Endothelial cell of umbilical vein (primary cell): ENCODE measurements around the gene CXCL3. TPM values are rescaled to one million over a fixed set of nuclear protein-coding genes. Genes with fewer than 3 reads are reported as not detected.

Source experiments
- BruUV-seq: library from RNA; stranded (reverse); fragments of 400-500 nt; replicated peaks from 2 replicates; lab custom pipeline; 2021; lab: Mats Ljungman, UMichigan
- CTCF ChIA-PET: fragments of 300-600, 350-600 bp; sonication (Branson Sonifier 250); formaldehyde crosslinking; loops from one replicate; lab custom pipeline; 2021; ENCODE audit warnings: antibody characterized with exemption, inconsistent platforms; lab: Charles Lee
- POLR2A ChIA-PET: fragments of 300-600, 350-600 bp; sonication (Branson Sonifier 250); formaldehyde crosslinking; loops from one replicate; lab custom pipeline; 2021; ENCODE audit warnings: antibody characterized with exemption, inconsistent platforms; lab: Charles Lee
- DNase-seq: peaks from one replicate; pipeline ENCODE4 v3.0.0-alpha.2; 2011; ENCODE audit warnings: low read depth, low spot score
- FAIRE-seq: peaks from 2 replicates; lab custom pipeline; 2011; peaks lifted over from hg19 to GRCh38; lab: Jason Lieb, UNC
- H2AFZ ChIP-seq: 2 replicates; pipeline ENCODE4 v1.6.0; 2012; ENCODE audit warnings: low read depth, low read length, control low read depth, inconsistent platforms
- H3K27ac ChIP-seq: 2 replicates; pipeline ENCODE4 v1.5.1; 2011; ENCODE audit warnings: low read depth, mild to moderate bottlenecking, control low read depth, low read length, moderate library complexity; ENCODE audit not compliant: insufficient read depth
- H3K27me3 ChIP-seq, 2 experiments: 2 replicates each; pipeline versions ENCODE4 v1.6.0 to v1.6.1; 2011; ENCODE audit warnings: low read length in 2 of 2, mixed read lengths in 1 of 2; ENCODE audit not compliant: control insufficient read depth in 2 of 2, insufficient read depth in 2 of 2
- H3K36me3 ChIP-seq, 2 experiments: 2 replicates in 1 of 2; 3 replicates in 1 of 2; pipeline ENCODE4 v1.5.1; 2011; ENCODE audit warnings: low read length in 2 of 2, mild to moderate bottlenecking in 1 of 2, moderate library complexity in 1 of 2; ENCODE audit not compliant: control insufficient read depth in 2 of 2, insufficient read depth in 2 of 2; ENCODE audit errors: extremely low read depth in 1 of 2
- H3K4me1 ChIP-seq: 3 replicates; pipeline ENCODE4 v1.5.1; 2011; ENCODE audit warnings: mild to moderate bottlenecking, low read length; ENCODE audit not compliant: control insufficient read depth, insufficient read depth; ENCODE audit errors: extremely low read depth
- H3K4me2 ChIP-seq: 2 replicates; pipeline ENCODE4 v1.6.1; 2011; ENCODE audit warnings: low read length, control low read depth, mixed read lengths; ENCODE audit not compliant: insufficient read depth
- H3K4me3 ChIP-seq, 3 experiments: fragments of 200-600 bp in 1 of 3; sonication (generic), shearing (Covaris generic) in 1 of 3; replicated peaks in 1 of 3; 2 replicates each; pipeline ENCODE4 v1.5.1; 2011 to 2016; ENCODE audit warnings: control low read depth in 3 of 3, low read length in 3 of 3, mild to moderate bottlenecking in 2 of 3, inconsistent platforms in 1 of 3, low read depth in 1 of 3, moderate library complexity in 1 of 3; ENCODE audit not compliant: insufficient read depth in 1 of 3
- H3K79me2 ChIP-seq: 2 replicates; pipeline ENCODE4 v1.6.0; 2012; ENCODE audit warnings: low read length, inconsistent platforms; ENCODE audit not compliant: control insufficient read depth, insufficient read depth
- H3K9ac ChIP-seq: replicated peaks from 2 replicates; pipeline ENCODE3; 2011; ENCODE audit warnings: low read length, control low read depth; ENCODE audit not compliant: insufficient read depth; ENCODE audit errors: extremely low read depth
- H3K9me1 ChIP-seq: replicated peaks from 3 replicates; pipeline ENCODE4 v1.6.0; 2011; ENCODE audit warnings: mild to moderate bottlenecking, low read length; ENCODE audit not compliant: control insufficient read depth, insufficient read depth; ENCODE audit errors: extremely low read depth
- H3K9me3 ChIP-seq: replicated peaks from 2 replicates; pipeline ENCODE4 v1.5.1; 2012; ENCODE audit warnings: low read length, inconsistent platforms; ENCODE audit not compliant: control insufficient read depth, insufficient read depth
- H4K20me1 ChIP-seq: replicated peaks from 2 replicates; pipeline ENCODE3; 2011; ENCODE audit warnings: mild to moderate bottlenecking, low read length; ENCODE audit not compliant: control insufficient read depth, insufficient read depth; ENCODE audit errors: extremely low read depth
- EZH2 ChIP-seq: IDR thresholded peaks from 2 replicates; pipeline ENCODE4 v1.6.1; 2012; ENCODE audit warnings: borderline replicate concordance, low read depth, mild to moderate bottlenecking, moderate library complexity, low read length, inconsistent platforms; ENCODE audit not compliant: severe bottlenecking
- FOS ChIP-seq: IDR thresholded peaks from 2 replicates; pipeline ENCODE4 v1.6.1; 2011; ENCODE audit warnings: mild to moderate bottlenecking, low read length, moderate library complexity, borderline replicate concordance; ENCODE audit not compliant: insufficient read depth
- GATA2 ChIP-seq: IDR thresholded peaks from 2 replicates; pipeline ENCODE4 v1.7.0; 2011; ENCODE audit warnings: low read depth, mild to moderate bottlenecking, moderate library complexity, mixed read lengths, low read length; ENCODE audit not compliant: insufficient read length, insufficient read depth
- JUN ChIP-seq: IDR thresholded peaks from 2 replicates; pipeline ENCODE4 v1.6.1; 2011; ENCODE audit warnings: borderline replicate concordance, low read depth; ENCODE audit not compliant: insufficient read length, insufficient read depth
- MYC ChIP-seq: IDR thresholded peaks from one replicate; pipeline ENCODE4 v1.6.1; 2011; ENCODE audit warnings: mild to moderate bottlenecking, low read depth, low read length
- POLR2A ChIP-seq: IDR thresholded peaks from 2 replicates; pipeline ENCODE4 v1.6.1; 2012; ENCODE audit warnings: low read depth, mild to moderate bottlenecking, control low read depth, low read length
- POLR2AphosphoS5 ChIP-seq: IDR thresholded peaks from 2 replicates; pipeline ENCODE4 v1.6.1; 2012; ENCODE audit warnings: low read depth, mild to moderate bottlenecking, control low read depth, low read length, moderate library complexity; ENCODE audit not compliant: insufficient read depth
- dilution Hi-C: fragments of 300-500 bp; cut with MboI; formaldehyde crosslinking; loops from one replicate; pipeline ENCODE4 v1.15.0; 2019; ENCODE audit warnings: low sequenced_read_pairs; ENCODE audit not compliant: extremely low pct_ligation_motif_present
- intact Hi-C: fragments of 100-400 bp; cut with micrococcal nuclease; formaldehyde crosslinking; loops from one replicate; pipeline ENCODE4 v1.10.0; 2022
- polyA plus RNA-seq, 4 experiments: library from polyadenylated mRNA; depleted of rRNA in 3 of 4; stranded (reverse) in 3 of 4; unstranded in 1 of 4; fragments of >200 nt; gene quantifications; 2 replicates each; pipeline versions ENCODE4 v1.2.1 to v1.2.3, GENCODE V29; 2011 to 2012; ENCODE audit warnings: missing spikeins in 1 of 4
- total RNA-seq: library from RNA; stranded (reverse); gene quantifications from 2 replicates; pipeline ENCODE4 v1.2.3, GENCODE V29; 2021
- TF ChIP-seq, protein P1 (sequence below): IDR thresholded peaks from 2 replicates; pipeline ENCODE4 v1.6.1; 2011; ENCODE audit not compliant: insufficient read depth, insufficient read length
- TF ChIP-seq, protein P2 (sequence below), 2 donors: IDR thresholded peaks; 1 replicate in 1 of 2; 2 replicates in 1 of 2; pipeline ENCODE4 v1.5.1; 2011; ENCODE audit warnings: low read length in 2 of 2, mild to moderate bottlenecking in 2 of 2, moderate library complexity in 2 of 2, control low read depth in 1 of 2, inconsistent platforms in 1 of 2, low read depth in 1 of 2; ENCODE audit not compliant: insufficient read depth in 1 of 2; ENCODE audit errors: extremely low read depth in 1 of 2

CXCL3 gene
- total and polyA plus RNA-seq, 2 donors (not counting 3 experiments of a cell fraction or from before 2014, with no cell fraction given): 1.1 to 1.3 TPM

DNA sequence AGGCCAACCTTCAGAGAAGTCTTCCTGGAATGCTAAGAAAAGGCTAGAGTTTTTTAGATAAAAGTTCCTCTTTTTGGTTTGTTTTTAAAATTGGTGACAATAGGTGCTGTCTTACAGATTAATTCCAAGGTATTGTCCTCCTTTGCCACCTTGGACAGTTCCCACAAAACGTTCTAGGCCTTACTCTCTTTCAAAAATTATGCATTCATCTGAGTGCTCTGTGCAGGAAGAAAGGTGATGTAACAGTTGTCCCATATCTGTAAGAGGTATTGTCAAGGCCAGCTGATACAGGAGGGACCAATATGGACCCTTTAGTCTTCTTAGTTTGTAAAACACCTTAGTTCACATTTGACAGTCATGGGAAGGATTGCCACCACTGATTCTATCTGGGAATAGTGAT is 24.2 kb downstream of the CXCL3 start:
- intact Hi-C loops: no loop called here
- Histone ChIP-seq H2AFZ (no peak overlapping the region), H3K4me3 (no peak overlapping the region), H4K20me1 (no peaks in the 10 kb centered on the region), H3K27me3 (peaks cover 0 to 5% of the 10 kb centered on the region in 2 experiments), H3K4me1 (peaks cover 6% of the 10 kb centered on the region), H3K36me3 (no peaks in the 10 kb centered on the region), H3K9me1 (no peaks in the 10 kb centered on the region), H3K4me2 (no peak overlapping the region), H3K9me3 (no peaks in the 10 kb centered on the region), H3K27ac (no peak overlapping the region), H3K9ac (no peak overlapping the region), H3K79me2 (no peaks in the 10 kb centered on the region)
- ChIA-PET POLR2A (no interaction called here), CTCF (interaction anchor here (1.0 kb wide), 1 partner anchor 24 kb away, joined by 3 read pairs; the partner anchor contains the start of gene CXCL3)
- FAIRE-seq: no peak
- dilution Hi-C loops: no loop called here
- DNase-seq: no peak
- no peak for TF ChIP-seq FOS
- TF ChIP-seq MYC: no peak
- no peak for TF ChIP-seq EZH2
- TF ChIP-seq POLR2AphosphoS5: no peak
- no peak for TF ChIP-seq POLR2A
- TF ChIP-seq, protein P1, sequence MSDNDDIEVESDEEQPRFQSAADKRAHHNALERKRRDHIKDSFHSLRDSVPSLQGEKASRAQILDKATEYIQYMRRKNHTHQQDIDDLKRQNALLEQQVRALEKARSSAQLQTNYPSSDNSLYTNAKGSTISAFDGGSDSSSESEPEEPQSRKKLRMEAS: no peak
- no peak for TF ChIP-seq GATA2
- no peak for TF ChIP-seq JUN
- TF ChIP-seq, protein P2, sequence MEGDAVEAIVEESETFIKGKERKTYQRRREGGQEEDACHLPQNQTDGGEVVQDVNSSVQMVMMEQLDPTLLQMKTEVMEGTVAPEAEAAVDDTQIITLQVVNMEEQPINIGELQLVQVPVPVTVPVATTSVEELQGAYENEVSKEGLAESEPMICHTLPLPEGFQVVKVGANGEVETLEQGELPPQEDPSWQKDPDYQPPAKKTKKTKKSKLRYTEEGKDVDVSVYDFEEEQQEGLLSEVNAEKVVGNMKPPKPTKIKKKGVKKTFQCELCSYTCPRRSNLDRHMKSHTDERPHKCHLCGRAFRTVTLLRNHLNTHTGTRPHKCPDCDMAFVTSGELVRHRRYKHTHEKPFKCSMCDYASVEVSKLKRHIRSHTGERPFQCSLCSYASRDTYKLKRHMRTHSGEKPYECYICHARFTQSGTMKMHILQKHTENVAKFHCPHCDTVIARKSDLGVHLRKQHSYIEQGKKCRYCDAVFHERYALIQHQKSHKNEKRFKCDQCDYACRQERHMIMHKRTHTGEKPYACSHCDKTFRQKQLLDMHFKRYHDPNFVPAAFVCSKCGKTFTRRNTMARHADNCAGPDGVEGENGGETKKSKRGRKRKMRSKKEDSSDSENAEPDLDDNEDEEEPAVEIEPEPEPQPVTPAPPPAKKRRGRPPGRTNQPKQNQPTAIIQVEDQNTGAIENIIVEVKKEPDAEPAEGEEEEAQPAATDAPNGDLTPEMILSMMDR (IDR thresholded peaks at IDR 0.05; ENCODE audit: extremely low read depth in 1 of 2, insufficient read depth in 1 of 2, low read depth in 1 of 2, low read length in 2 of 2): no peak
- no TSS peak for BruUV-seq
